Suprapubic skin (tissue), 3 donors: ENCODE results near the gene MRPL47.

ENCODE experiments used
- CTCF ChIP-seq, 2 donors: fragments of 200-600 bp in 1 of 2; fragments of 450-650 bp in 1 of 2; sonication (generic) in 1 of 2; IDR thresholded peaks; one replicate each; pipeline ENCODE4 v1.5.1; 2016 to 2019; ENCODE audit warnings: antibody characterized with exemption in 2 of 2, mild to moderate bottlenecking in 1 of 2, moderate library complexity in 1 of 2
- EP300 ChIP-seq: sonication (generic); formaldehyde crosslinking; IDR thresholded peaks from one replicate; pipeline ENCODE4 v1.6.1; 2017; ENCODE audit warnings: antibody characterized with exemption

- TF ChIP-seq EP300 (no peak), CTCF (IDR thresholded peaks at IDR 0.05) (no peak)
Observed at GRCh38 chr3:179608931-179609720, 4.7 kb upstream of the MRPL47 start.
